Fibroblast of lung (primary cell): ENCODE data around the gene MON1A. TPM values are rescaled to one million over a fixed set of nuclear protein-coding genes. Genes with fewer than 3 reads are reported as not detected.

Source experiments
- DNase-seq, 2 donors: peaks; one replicate each; pipeline versions ENCODE4 v3.0.0 to v3.0.0-alpha.2; 2010; ENCODE audit warnings: low read depth in 2 of 2
- H2AFZ ChIP-seq: 2 replicates; pipeline ENCODE4 v1.5.1; 2012; ENCODE audit warnings: low read length, control low read depth, inconsistent platforms
- H3K27ac ChIP-seq: 2 replicates; pipeline ENCODE4 v1.5.1; 2011; ENCODE audit warnings: low read length, control low read depth; ENCODE audit not compliant: insufficient read depth
- H3K27me3 ChIP-seq: 2 replicates; pipeline ENCODE4 v1.5.1; 2011; ENCODE audit warnings: mild to moderate bottlenecking, low read length; ENCODE audit not compliant: control insufficient read depth, insufficient read depth
- H3K36me3 ChIP-seq: 2 replicates; pipeline ENCODE4 v1.5.1; 2011; ENCODE audit warnings: low read length; ENCODE audit not compliant: control insufficient read depth, insufficient read depth
- H3K4me1 ChIP-seq: 2 replicates; pipeline ENCODE4 v1.5.1; 2011; ENCODE audit warnings: low read length; ENCODE audit not compliant: control insufficient read depth, insufficient read depth; ENCODE audit errors: extremely low read depth
- H3K4me2 ChIP-seq: 2 replicates; pipeline ENCODE4 v1.5.1; 2011; ENCODE audit warnings: low read length, control low read depth; ENCODE audit not compliant: insufficient read depth; ENCODE audit errors: extremely low read depth
- H3K4me3 ChIP-seq, 4 experiments: fragments of 200-600 bp in 1 of 4; sonication (generic) in 1 of 4; replicated peaks in 1 of 4; 2 replicates each; pipeline ENCODE4 v1.5.1; 2011 to 2016; ENCODE audit warnings: low read length in 4 of 4, low read depth in 3 of 4, mild to moderate bottlenecking in 3 of 4, control low read depth in 2 of 4, inconsistent platforms in 1 of 4, mixed read lengths in 1 of 4; ENCODE audit not compliant: insufficient read depth in 1 of 4; ENCODE audit errors: control extremely low read depth in 1 of 4
- H3K79me2 ChIP-seq: 2 replicates; pipeline ENCODE4 v1.5.1; 2012; ENCODE audit warnings: mild to moderate bottlenecking, low read length, inconsistent platforms; ENCODE audit not compliant: control insufficient read depth, insufficient read depth
- H3K9ac ChIP-seq: 2 replicates; pipeline ENCODE4 v1.5.1; 2011; ENCODE audit warnings: mild to moderate bottlenecking, low read length, control low read depth; ENCODE audit not compliant: insufficient read depth
- H3K9me3 ChIP-seq: 2 replicates; pipeline ENCODE4 v1.5.1; 2012; ENCODE audit warnings: low read depth, low read length; ENCODE audit not compliant: control insufficient read depth, insufficient read depth
- H4K20me1 ChIP-seq: 2 replicates; pipeline ENCODE4 v1.5.1; 2011; ENCODE audit warnings: low read length; ENCODE audit not compliant: control insufficient read depth, insufficient read depth; ENCODE audit errors: extremely low read depth
- CTCF ChIP-seq, 2 donors: IDR thresholded peaks in 1 of 2; conservative IDR thresholded peaks in 1 of 2; 1 replicate in 1 of 2; 2 replicates in 1 of 2; pipeline ENCODE4 v1.5.1; 2011 to 2012; ENCODE audit warnings: low read length in 2 of 2, control low read depth in 1 of 2, inconsistent platforms in 1 of 2, low read depth in 1 of 2, mild to moderate bottlenecking in 1 of 2
- EZH2 ChIP-seq: IDR thresholded peaks from 2 replicates; pipeline ENCODE4 v1.5.1; 2012; ENCODE audit warnings: low read length, control low read depth, mild to moderate bottlenecking; ENCODE audit errors: missing control alignments
- polyA plus RNA-seq, 2 donors: library from polyadenylated mRNA; depleted of rRNA in 1 of 2; stranded (reverse) in 1 of 2; unstranded in 1 of 2; fragments of >200 nt; gene quantifications; 2 replicates each; pipeline ENCODE4 v1.2.1, GENCODE V29; 2011 to 2012; ENCODE audit warnings: missing spikeins in 1 of 2
- total RNA-seq: library from RNA; depleted of rRNA; stranded (reverse); fragments of >200 nt; gene quantifications from 2 replicates; pipeline ENCODE4 v1.2.1, GENCODE V29; 2014

MON1A gene
- total and polyA plus RNA-seq, 2 donors (not counting 1 experiment from before 2014, with no cell fraction given) = 6.7 to 12.2 TPM

DNA sequence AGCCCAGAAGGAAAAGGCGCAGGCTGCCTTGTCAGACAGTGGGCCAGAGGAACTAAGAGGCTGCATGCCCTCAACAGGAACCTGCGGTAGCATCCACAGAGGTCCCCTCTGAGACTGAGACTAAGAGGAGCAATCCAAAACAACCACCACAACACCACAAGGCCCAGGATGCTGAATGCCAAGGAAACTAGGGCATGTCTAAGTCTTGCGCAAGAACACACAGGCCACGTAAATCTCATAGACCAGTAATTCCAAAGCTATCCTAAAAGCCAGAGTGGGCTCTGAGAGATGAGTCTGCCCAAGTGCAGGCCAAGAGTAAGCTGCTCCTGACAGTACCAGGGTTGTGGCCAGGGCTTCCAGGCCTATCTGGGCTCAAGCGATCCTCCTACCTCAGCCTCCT lies 12.9 kb downstream of the MON1A start:
- Histone ChIP-seq H3K4me2 (no peak overlapping the region), H2AFZ (no peak overlapping the region), H3K9me3 (no peaks in the 10 kb centered on the region), H3K4me3 (no peak overlapping the region), H3K27me3 (no peaks in the 10 kb centered on the region), H3K27ac (no peak overlapping the region), H3K36me3 (peaks cover 3% of the 10 kb centered on the region), H3K79me2 (no peaks in the 10 kb centered on the region), H3K4me1 (no peaks in the 10 kb centered on the region), H4K20me1 (no peaks in the 10 kb centered on the region), H3K9ac (no peak overlapping the region)
- DNase-seq = peak; percentile 34 to 49
- TF ChIP-seq CTCF (conservative IDR thresholded peaks at IDR 0.05 in 1 of 2, IDR thresholded peaks at IDR 0.05 in 1 of 2; ENCODE audit: low read depth in 1 of 2, low read length in 2 of 2) (no peak), EZH2 (no peak)

DNA sequence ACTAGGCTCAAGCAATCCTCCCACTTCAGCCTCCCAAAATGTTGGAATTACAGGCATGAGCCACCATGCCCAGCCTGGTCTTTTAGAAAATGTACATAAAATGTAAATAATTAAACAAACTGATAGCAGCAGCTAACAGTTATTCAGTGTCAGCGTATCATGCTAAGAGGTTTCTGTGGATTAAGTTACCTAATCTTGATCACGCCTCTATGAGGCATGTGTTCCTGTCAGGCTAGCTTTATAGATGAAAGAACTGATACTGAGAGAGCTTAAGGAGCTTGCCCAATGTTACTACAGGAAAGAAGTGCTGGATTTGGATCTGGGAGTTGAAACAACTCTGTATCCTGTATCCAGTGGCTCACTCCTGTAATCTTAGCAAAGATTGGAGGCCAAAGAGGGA lies 14.7 kb downstream of the MON1A start:
- H3K4me3 ChIP-seq = no peak overlapping the region
- H3K9me3 ChIP-seq = no peaks in the 10 kb centered on the region
- H3K9ac ChIP-seq = no peak overlapping the region
- DNase-seq = no peak
- H3K27ac ChIP-seq = no peak overlapping the region
- no peak overlapping the region for H3K4me2 ChIP-seq
- H3K36me3 ChIP-seq = peaks cover 3% of the 10 kb centered on the region
- H3K4me1 ChIP-seq = no peaks in the 10 kb centered on the region
- H4K20me1 ChIP-seq = no peaks in the 10 kb centered on the region
- TF ChIP-seq CTCF (conservative IDR thresholded peaks at IDR 0.05 in 1 of 2, IDR thresholded peaks at IDR 0.05 in 1 of 2; ENCODE audit: low read depth in 1 of 2, low read length in 2 of 2) (no peak), EZH2 (no peak)
- H3K27me3 ChIP-seq = no peaks in the 10 kb centered on the region
- no peak overlapping the region for H2AFZ ChIP-seq
- no peaks in the 10 kb centered on the region for H3K79me2 ChIP-seq

DNA sequence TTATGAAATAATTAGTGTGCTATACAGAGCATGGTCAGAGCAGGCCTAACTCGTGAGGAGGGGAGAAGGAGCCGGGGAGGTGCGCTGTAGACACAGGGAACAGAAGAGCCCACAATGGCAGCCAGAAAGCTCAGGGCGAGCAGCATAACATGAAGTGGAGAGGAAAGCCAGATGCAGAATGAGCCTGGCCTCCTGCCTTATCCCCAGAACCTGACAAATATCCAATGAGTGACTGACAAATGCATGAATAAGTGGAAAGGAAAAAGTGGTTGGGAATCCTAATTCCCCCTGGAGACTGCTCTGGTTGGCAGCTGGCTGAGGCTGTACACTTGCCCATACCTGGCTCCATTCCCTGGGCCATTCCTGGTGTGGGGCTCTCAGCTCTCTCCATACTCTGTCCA lies 16.7 kb downstream of the MON1A start:
- no peak for DNase-seq
- H3K27me3 ChIP-seq = no peaks in the 10 kb centered on the region
- no peak overlapping the region for H3K9ac ChIP-seq
- peaks cover 5% of the 10 kb centered on the region for H3K36me3 ChIP-seq
- no peaks in the 10 kb centered on the region for H4K20me1 ChIP-seq
- H3K9me3 ChIP-seq = no peaks in the 10 kb centered on the region
- no peak overlapping the region for H3K27ac ChIP-seq
- H3K4me1 ChIP-seq = no peaks in the 10 kb centered on the region
- H3K79me2 ChIP-seq = no peaks in the 10 kb centered on the region
- no peak overlapping the region for H2AFZ ChIP-seq
- no peak overlapping the region for H3K4me3 ChIP-seq
- H3K4me2 ChIP-seq = no peak overlapping the region
- TF ChIP-seq CTCF (conservative IDR thresholded peaks at IDR 0.05 in 1 of 2, IDR thresholded peaks at IDR 0.05 in 1 of 2; ENCODE audit: low read depth in 1 of 2, low read length in 2 of 2) (no peak), EZH2 (no peak)
